ENCODE measurements around the gene AAGAB.
A peak's percentile ranks its signal among the peaks of the same experiment; 100 is the strongest.

The AAGAB gene

DNA sequence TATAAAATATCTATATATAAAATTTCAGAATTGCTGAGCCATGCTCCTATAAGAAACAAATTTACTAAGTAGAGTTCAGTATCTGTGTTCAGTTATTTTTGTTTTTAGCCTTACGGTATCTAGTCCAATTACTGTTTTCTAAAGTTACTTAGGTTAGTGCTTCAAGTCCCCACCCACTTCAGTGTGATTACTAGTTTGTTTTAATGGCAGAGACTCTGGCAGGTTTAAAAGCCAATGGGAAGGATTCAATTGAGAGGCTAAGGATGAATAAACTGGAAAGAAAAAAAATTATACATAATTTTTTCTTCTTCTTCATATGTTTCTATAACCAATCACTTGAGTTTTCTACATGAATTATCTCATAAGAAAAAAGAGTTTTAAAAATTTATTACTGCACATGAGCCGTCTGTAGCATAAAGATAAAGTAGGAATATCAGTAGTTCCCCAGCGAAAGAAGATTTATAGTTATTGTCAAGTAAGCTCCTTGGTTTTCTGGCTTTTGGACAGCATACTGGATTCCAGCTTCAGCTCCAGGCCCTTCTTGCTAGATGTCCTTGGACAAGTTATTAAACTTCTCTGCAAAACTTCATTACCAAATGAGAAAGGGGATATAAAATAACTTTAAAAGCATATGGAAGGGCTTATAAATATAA, 46.8 kb downstream of the AAGAB start:
- no peak for ATAC-seq
- Mint-ChIP-seq H3K27ac (no peak overlapping the region), H3K9me3 (no peaks in the 10 kb centered on the region), H3K4me1 (no peaks in the 10 kb centered on the region), H3K4me3 (no peak overlapping the region), H3K36me3 (ENCODE audit: low read depth) (peaks cover 38% of the 10 kb centered on the region), H3K27me3 (no peaks in the 10 kb centered on the region)
- DNase-seq, result no peak

DNA sequence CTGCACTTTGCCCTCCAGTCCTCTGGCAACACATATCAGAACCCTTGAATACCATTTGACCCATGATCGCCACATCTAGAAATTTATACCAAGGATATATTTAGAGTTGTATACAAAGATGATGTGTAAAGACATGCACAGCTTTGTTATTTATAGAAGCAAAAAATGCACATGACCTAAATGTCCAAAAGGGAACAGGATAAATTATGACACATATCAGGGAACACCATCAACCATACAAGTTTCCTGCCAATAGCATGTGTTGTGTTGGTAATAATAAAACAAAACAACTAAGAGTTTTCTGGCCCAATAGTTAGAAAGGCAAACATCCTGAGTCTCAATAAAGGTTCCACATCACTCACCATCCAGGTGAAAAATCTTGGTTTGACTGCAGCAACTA, 51.5 kb downstream of the AAGAB start:
- ATAC-seq, result no peak
- Mint-ChIP-seq H3K27ac (no peak overlapping the region), H3K36me3 (ENCODE audit: low read depth) (peaks cover 50% of the 10 kb centered on the region), H3K9me3 (no peaks in the 10 kb centered on the region), H3K4me3 (no peak overlapping the region), H3K27me3 (no peaks in the 10 kb centered on the region), H3K4me1 (peaks cover 6% of the 10 kb centered on the region)
- DNase-seq, result no peak

DNA sequence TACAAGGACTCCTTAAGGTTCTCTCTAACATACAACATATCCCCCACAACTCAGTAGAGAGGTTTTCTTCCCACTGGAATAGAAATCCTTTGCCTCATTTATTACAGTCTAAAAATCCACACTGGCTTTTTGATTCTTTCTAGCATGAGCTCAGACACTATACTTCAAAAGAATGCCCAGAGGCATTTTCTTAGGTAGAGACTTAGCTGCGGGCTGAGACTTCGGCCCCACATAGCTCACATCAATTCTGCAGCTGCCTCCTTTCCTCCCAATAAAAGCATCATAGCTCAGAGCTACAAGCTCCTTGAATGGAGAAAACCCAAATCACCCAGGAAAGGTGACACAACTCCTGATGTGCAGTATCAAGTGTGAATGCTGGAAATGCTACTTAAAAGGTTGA, 52.4 kb downstream of the AAGAB start:
- Mint-ChIP-seq H3K27me3 (no peaks in the 10 kb centered on the region), H3K36me3 (ENCODE audit: low read depth) (peaks cover 48% of the 10 kb centered on the region), H3K27ac (no peak overlapping the region), H3K4me1 (peaks cover 6% of the 10 kb centered on the region), H3K9me3 (no peaks in the 10 kb centered on the region), H3K4me3 (no peak overlapping the region)
- ATAC-seq (no peak), DNase-seq (no peak)

DNA sequence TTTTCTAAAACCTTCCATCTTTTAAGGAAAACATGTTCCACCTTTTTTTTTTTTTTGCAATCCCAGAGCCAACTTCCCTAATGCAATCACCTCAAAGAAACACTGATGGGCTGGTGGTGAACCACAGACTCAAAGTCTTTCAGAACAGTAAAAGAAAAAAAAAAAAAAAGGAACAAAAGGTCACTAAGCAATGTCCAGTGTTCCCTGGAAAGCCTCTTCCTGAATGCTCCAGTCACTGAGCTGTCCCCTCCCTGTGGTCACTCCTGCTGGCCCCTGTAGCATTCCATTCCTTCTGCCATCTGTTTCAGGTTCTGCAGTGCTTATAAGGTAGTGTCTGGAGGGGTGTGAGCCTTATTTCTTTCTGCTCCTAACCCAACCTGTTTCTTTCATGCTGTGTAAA, 53.3 kb downstream of the AAGAB start:
- Mint-ChIP-seq H3K4me1 (peaks cover 6% of the 10 kb centered on the region), H3K9me3 (no peaks in the 10 kb centered on the region), H3K27ac (no peak overlapping the region), H3K27me3 (no peaks in the 10 kb centered on the region), H3K4me3 (no peak overlapping the region), H3K36me3 (ENCODE audit: low read depth) (peaks cover 54% of the 10 kb centered on the region)
- ATAC-seq, result no peak
- no peak for DNase-seq

DNA sequence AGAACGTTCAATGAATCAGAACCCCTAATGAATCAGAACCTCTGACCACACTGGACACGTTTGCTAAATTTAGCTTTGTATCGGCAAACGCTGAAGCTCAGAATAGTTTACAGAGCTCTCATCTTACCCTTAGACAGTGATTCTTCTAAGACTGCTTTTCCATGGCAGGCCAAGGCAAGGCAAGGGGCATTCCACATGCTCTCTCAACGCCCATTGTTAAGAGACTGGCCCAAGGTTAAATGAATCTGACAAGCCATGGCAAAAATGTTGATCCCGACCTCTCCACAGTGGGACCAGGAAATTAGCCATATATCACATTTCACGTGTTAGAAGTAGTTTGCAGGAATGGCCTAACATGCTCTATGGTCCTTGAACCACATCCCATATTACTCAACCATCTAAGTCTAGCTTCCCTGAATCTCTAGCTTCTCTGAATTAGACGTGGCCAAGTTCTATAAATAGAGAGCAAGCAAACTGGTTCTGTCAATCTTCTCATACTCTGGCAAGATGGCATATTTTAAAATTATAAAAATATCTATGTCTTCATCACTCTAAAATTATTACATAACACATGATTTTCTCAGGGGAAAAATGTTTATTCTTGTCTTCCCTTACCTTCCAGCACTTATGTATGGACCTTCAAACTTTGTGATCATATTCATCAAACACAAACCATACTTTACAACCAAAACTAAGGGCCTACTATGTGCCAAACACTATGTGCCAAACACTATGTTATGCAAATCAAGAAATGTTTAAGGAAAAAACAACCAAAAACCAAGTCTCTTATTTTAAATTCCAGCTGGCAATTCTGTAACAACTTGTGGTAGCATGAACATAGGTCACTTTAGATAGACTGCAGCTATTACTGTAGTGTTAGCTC, 54.3 kb downstream of the AAGAB start:
- Mint-ChIP-seq H3K4me1 (peaks cover 6% of the 10 kb centered on the region), H3K9me3 (no peaks in the 10 kb centered on the region), H3K36me3 (ENCODE audit: low read depth) (peaks cover 50% of the 10 kb centered on the region), H3K27ac (no peak overlapping the region), H3K27me3 (no peaks in the 10 kb centered on the region), H3K4me3 (no peak overlapping the region)
- ATAC-seq, result no peak
- no peak for DNase-seq

DNA sequence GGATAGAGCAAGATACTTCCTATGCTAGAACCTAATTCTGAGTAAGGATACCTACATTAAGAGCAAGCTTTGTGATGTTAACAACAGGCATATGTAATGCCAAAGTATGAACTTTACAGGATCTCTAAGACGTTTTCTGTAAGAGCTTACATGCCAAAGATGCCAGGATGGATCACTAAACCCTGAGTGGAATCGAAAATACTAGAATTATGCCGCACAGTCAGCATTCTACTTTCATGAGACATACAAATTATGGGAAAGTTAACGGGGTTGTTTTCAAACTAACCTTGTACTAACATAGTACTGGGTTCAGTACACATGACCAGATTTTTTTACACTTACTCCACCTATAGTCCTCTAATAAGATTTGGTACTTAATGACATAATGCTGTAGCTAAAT, 55.1 kb downstream of the AAGAB start:
- Mint-ChIP-seq H3K9me3 (no peaks in the 10 kb centered on the region), H3K36me3 (ENCODE audit: low read depth) (peaks cover 51% of the 10 kb centered on the region), H3K4me3 (no peak overlapping the region), H3K27ac (no peak overlapping the region), H3K27me3 (no peaks in the 10 kb centered on the region), H3K4me1 (peaks cover 6% of the 10 kb centered on the region)
- DNase-seq, result no peak
- ATAC-seq, result no peak

DNA sequence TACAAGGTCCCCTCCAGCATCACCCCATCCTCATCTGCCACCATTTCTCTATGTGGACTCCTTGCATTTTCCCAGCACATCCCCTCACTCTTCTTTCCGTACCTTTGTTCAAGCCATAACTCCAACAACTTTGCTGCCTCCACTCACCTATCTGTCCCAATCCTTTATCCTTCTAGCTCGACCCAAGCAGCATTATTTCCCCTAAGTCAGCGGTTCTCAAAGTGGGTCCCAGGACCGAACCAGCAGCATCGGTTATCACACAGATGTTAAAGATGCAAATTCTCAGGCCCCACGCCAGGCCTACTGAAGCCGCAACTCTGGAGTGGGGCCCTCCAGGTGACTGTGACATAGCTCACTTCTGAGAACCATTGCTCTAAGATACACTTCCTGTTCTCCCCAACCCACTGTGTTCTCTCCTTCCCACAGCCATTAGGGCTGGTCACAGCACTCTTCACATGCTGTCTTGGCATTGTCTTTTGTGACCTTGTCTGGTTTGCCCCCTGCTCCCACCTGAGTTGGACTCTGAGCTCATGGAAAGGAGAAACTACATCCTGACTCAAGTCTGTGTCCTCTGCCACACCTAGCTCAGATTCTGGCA, 56.2 kb downstream of the AAGAB start:
- no peak overlapping the region for H3K4me3 Mint-ChIP-seq
- peak overlapping the region; percentile 23 for H3K27ac Mint-ChIP-seq
- H3K4me1 Mint-ChIP-seq, result peaks cover 6% of the 10 kb centered on the region
- H3K9me3 Mint-ChIP-seq, result no peaks in the 10 kb centered on the region
- ATAC-seq (no peak), DNase-seq (no peak)
- no peaks in the 10 kb centered on the region for H3K27me3 Mint-ChIP-seq
- H3K36me3 Mint-ChIP-seq (ENCODE audit: low read depth), result peaks cover 47% of the 10 kb centered on the region

DNA sequence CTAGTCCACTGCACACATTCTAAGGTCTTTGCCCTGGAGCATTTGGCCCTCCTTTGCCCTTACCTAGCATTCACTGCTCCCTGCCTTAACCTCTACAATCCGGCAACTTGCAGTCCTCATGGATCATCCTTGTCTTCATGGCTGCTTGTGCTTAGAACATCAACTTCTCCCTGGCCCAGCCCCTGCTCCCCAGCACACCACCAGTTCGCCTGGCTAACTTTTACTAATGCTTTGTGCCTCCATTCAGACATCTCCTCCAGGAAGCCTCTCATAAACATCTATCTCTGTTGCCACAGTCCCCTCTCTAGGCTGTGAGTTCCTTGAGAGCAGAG, 57.1 kb downstream of the AAGAB start:
- peaks cover 40% of the 10 kb centered on the region for H3K36me3 Mint-ChIP-seq (ENCODE audit: low read depth)
- no peak for ATAC-seq
- H3K4me1 Mint-ChIP-seq, result peaks cover 6% of the 10 kb centered on the region
- H3K9me3 Mint-ChIP-seq, result no peaks in the 10 kb centered on the region
- no peak for DNase-seq
- H3K4me3 Mint-ChIP-seq, result no peak overlapping the region
- no peak overlapping the region for H3K27ac Mint-ChIP-seq
- no peaks in the 10 kb centered on the region for H3K27me3 Mint-ChIP-seq

DNA sequence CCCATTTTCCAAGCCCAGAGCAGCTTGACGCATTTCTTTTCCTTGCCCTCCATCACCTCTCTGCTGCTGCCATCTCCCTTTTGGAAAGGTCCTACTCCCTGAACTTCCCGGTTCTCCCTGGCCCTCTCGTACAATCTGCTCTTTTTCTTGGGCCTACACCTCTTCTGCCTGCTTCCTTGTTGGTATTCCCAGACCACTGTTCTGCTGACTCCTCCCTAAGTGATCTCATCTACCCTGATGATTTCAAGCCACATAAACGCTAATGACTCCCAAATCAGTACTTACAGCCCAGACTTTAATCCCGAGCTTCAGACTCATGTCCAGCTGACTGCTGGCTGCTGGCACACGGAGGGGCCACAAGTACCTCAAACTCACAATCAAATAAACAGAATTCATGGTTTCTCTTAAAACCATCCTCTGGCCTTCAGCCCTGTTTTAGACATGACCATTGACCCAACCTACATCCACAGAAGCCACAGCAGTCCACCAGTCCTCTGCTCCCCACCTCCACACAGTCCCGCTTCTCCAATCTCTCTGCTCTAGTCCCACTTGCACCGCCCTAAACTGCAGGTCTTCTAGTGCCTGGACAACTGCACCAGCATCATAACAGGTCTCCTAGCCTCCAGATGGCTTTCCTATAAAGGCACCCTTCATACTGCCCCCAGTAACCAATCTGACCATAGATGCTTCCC, 57.6 kb downstream of the AAGAB start:
- Mint-ChIP-seq H3K27ac (no peak overlapping the region), H3K9me3 (no peaks in the 10 kb centered on the region), H3K4me3 (no peak overlapping the region), H3K27me3 (no peaks in the 10 kb centered on the region), H3K36me3 (ENCODE audit: low read depth) (peaks cover 36% of the 10 kb centered on the region), H3K4me1 (peaks cover 6% of the 10 kb centered on the region)
- ATAC-seq (no peak), DNase-seq (no peak)

DNA sequence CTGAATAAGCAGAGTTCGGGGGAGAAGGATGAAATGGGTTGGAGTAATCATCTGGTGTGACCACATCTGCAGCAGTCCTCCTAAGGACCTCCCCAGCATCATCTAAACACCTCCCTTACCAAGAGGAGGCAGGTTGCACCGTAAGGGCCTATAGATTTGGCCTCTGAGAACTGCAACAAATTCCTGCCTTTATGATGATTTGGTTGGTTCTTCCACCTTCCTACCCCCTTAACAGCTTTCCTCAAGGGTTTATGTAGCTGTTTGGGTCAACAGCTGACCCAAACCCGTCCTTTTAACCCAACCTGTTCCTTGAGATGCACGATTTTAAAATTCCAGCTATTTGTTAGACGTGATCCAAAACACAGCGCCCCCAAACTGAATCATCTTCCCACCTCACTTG, 58.2 kb downstream of the AAGAB start:
- Mint-ChIP-seq H3K4me3 (no peak overlapping the region), H3K36me3 (ENCODE audit: low read depth) (peaks cover 36% of the 10 kb centered on the region), H3K4me1 (peaks cover 6% of the 10 kb centered on the region), H3K27ac (no peak overlapping the region), H3K27me3 (no peaks in the 10 kb centered on the region), H3K9me3 (no peaks in the 10 kb centered on the region)
- DNase-seq, result no peak
- no peak for ATAC-seq

DNA sequence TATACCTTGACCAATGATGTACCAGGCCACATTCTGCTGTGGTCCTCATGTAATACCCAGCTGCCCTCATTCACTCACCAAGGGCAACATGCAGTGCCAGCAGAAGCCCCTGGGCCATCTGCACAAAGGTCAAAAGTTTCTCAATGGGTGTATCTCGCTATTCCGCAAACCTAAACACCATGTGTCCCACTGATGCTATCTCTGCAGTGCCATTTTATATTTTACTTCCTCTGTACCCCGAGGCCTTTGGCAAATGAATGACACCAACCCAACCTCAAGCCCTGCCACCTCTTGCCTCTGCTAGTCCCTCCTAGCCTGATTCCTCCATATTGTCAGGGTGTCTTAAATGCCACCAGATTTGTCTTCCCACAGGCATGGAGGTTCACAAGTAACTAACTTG, 59.2 kb downstream of the AAGAB start:
- no peak for ATAC-seq
- no peak overlapping the region for H3K27ac Mint-ChIP-seq
- no peaks in the 10 kb centered on the region for H3K27me3 Mint-ChIP-seq
- no peaks in the 10 kb centered on the region for H3K9me3 Mint-ChIP-seq
- no peak overlapping the region for H3K4me3 Mint-ChIP-seq
- H3K4me1 Mint-ChIP-seq, result peaks cover 6% of the 10 kb centered on the region
- H3K36me3 Mint-ChIP-seq (ENCODE audit: low read depth), result peaks cover 37% of the 10 kb centered on the region
- DNase-seq, result no peak

DNA sequence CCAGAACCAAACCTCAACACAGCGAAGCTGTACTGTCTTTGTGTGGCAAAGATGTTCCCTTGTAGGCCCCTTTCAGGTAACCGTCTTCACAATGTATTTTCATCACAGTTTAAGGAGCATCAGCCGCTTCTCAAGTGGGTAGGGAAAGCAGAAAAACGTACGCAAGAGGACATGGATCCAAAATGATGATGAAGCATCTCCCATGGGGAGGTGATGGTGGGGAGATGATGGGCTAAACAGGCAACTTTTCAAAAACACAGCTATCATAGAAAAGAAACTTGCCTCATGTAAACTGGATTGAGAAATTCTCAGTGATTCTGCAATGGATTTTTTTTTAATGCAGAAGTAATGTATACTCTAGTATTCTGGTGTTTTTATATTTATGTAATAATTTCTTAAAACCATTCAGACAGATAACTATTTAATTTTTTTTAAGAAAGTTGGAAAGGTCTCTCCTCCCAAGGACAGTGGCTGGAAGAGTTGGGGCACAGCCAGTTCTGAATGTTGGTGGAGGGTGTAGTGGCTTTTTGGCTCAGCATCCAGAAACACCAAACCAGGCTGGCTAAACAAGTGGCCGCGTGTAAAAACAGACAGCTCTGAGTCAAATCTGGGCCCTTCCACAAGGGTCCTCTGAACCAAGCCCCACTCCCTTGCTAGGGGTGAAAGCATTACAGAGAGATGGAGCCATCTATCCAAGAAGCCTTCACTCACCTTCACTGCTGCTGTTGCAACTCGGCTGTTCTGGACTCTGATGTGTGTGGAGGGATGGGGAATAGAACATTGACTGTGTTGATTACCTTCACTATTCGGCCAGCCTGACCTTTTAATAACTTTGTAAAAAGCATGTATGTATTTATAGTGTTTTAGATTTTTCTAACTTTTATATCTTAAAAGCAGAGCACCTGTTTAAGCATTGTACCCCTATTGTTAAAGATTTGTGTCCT, 60.0 kb downstream of the AAGAB start:
- ATAC-seq, result no peak
- no peaks in the 10 kb centered on the region for H3K9me3 Mint-ChIP-seq
- no peak overlapping the region for H3K27ac Mint-ChIP-seq
- no peaks in the 10 kb centered on the region for H3K27me3 Mint-ChIP-seq
- DNase-seq, result no peak
- H3K4me1 Mint-ChIP-seq, result peaks cover 6% of the 10 kb centered on the region
- no peak overlapping the region for H3K4me3 Mint-ChIP-seq
- H3K36me3 Mint-ChIP-seq (ENCODE audit: low read depth), result peaks cover 28% of the 10 kb centered on the region

DNA sequence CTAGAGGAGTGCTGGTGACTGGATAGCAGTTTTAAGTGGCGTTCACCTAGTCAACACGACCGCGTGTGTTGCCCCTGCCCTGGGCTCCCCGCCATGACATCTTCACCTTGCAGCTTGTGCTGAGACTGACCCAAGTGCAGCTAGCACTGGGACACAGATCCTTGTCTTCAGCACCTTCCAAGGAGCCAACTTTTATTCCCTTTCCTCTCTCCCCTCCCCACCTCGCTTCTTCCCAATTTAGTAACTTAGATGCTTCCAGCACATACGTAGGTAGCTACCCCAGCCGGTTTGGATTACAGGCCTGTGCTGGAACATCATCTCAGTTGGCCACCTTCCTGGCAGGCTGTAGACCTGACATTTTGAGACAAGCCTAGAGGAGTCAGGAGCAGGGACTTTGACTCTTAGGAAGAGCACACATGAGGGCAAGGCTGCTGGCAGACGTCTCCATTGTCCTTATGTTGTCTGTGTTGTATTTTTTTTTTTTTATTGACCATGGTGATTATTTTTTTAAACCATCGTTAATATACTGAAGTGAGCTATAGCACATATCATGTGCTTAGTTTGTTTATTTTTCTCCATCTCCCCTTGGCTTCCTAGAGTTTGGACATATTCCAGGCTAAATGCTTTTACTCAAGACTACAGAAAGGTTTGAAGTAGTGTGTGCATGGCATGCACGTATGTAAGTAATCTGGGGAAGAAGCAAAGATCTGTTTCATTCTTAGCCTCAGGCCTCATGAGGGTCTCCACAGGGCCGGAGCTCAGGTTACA, 61.1 kb downstream of the AAGAB start:
- H3K36me3 Mint-ChIP-seq (ENCODE audit: low read depth), result peaks cover 31% of the 10 kb centered on the region
- no peak for DNase-seq
- H3K4me3 Mint-ChIP-seq, result no peak overlapping the region

More for the DNA sequence above, 61.1 kb downstream of the AAGAB start:
- Mint-ChIP-seq H3K9me3 (no peaks in the 10 kb centered on the region), H3K4me1 (peaks cover 3% of the 10 kb centered on the region), H3K27ac (no peak overlapping the region), H3K27me3 (no peaks in the 10 kb centered on the region)
- ATAC-seq, result no peak
